Transverse colon (tissue), 4 donors: ENCODE measurements around the gene PLIN4.

Experiments used
- CTCF ChIP-seq, 5 experiments: fragments of 200-600 bp in 3 of 5; fragments of 450-650 bp in 2 of 5; sonication (generic) in 3 of 5; IDR thresholded peaks; 1 replicate in 2 of 5; 2 replicates in 3 of 5; pipeline ENCODE4 v1.5.1; 2016 to 2017; ENCODE audit warnings: antibody characterized with exemption in 5 of 5, inconsistent platforms in 3 of 5, mild to moderate bottlenecking in 2 of 5, moderate library complexity in 1 of 5
- POLR2A ChIP-seq: fragments of 450-650 bp; IDR thresholded peaks from one replicate; pipeline ENCODE4 v1.6.1; 2016; ENCODE audit warnings: antibody characterized with exemption, mild to moderate bottlenecking, moderate library complexity
- POLR2AphosphoS5 ChIP-seq, 3 donors: sonication (generic); formaldehyde crosslinking; IDR thresholded peaks; one replicate each; pipeline ENCODE4 v1.6.1; 2016; ENCODE audit warnings: antibody characterized with exemption in 3 of 3

GRCh38 chr19:4507150-4507452 is 11.2 kb downstream of the PLIN4 start:
- TF ChIP-seq POLR2AphosphoS5 (IDR thresholded peaks at IDR 0.05) (no peak), CTCF (IDR thresholded peaks at IDR 0.05) (no peak), POLR2A (no peak)
